ENCODE data around the gene PEX7.

Gene PEX7

DNA sequence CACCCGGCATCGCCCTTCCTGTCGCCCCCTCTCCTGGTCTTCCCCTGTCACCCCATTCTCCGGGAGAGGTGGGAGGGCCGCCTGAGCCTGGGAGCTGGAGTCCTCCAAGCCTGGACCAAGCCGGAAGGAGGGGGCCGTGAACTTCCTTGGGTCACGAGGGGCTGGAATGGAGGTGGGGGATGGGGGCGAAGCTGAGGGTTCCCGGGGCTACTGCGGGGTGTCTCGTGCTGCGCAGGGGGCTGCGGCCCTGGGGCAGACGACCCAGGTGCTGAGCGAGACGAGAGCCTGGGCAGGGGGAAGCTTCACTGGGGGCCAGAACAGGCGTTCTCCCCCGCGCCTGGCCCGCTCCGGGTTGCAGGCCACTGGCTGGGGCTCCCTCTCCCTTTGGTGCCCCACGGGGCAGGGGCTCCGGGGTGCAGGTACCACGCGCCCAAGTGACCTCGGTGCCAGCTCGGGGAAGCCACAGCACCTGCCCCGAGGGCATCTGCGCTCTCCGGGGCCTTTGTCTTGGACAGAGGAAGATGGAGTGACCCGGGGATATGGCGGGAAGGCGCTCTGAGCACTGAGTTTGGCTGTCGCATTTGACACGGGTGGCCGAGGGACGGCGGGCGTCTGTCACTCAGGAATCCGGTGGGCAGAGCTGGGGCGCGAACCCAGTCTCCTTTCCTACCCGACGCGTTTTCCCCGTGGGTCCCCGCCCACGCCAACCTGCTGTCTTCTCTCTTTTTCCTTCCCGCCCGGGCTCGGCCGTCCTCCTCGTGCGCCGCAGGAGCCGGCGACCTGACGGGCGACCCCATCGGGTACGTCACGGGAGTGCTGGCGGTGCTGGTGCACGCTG, 100.9 kb downstream of the PEX7 start:
- Histone ChIP-seq H3K4me3 (replicated peaks; ENCODE audit: insufficient read depth, low read length) (no peak overlapping the region), H3K27me3 (ENCODE audit: insufficient read depth, poor library complexity, severe bottlenecking) (peaks cover 54% of the 10 kb centered on the region), H3K27ac (replicated peaks) (no peak overlapping the region)
- no peak for TF ChIP-seq GABPA (IDR thresholded peaks at IDR 0.05; ENCODE audit: low read depth)
- TF ChIP-seq, protein P1, sequence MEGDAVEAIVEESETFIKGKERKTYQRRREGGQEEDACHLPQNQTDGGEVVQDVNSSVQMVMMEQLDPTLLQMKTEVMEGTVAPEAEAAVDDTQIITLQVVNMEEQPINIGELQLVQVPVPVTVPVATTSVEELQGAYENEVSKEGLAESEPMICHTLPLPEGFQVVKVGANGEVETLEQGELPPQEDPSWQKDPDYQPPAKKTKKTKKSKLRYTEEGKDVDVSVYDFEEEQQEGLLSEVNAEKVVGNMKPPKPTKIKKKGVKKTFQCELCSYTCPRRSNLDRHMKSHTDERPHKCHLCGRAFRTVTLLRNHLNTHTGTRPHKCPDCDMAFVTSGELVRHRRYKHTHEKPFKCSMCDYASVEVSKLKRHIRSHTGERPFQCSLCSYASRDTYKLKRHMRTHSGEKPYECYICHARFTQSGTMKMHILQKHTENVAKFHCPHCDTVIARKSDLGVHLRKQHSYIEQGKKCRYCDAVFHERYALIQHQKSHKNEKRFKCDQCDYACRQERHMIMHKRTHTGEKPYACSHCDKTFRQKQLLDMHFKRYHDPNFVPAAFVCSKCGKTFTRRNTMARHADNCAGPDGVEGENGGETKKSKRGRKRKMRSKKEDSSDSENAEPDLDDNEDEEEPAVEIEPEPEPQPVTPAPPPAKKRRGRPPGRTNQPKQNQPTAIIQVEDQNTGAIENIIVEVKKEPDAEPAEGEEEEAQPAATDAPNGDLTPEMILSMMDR (IDR thresholded peaks at IDR 0.05; ENCODE audit: insufficient read depth, low read length): no peak
- TF ChIP-seq POLR2AphosphoS5 (IDR thresholded peaks at IDR 0.05; ENCODE audit: low read depth): no peak
- TF ChIP-seq SPI1 (IDR thresholded peaks at IDR 0.05; ENCODE audit: borderline replicate concordance, low read depth): no peak
- TF ChIP-seq, protein P2, sequence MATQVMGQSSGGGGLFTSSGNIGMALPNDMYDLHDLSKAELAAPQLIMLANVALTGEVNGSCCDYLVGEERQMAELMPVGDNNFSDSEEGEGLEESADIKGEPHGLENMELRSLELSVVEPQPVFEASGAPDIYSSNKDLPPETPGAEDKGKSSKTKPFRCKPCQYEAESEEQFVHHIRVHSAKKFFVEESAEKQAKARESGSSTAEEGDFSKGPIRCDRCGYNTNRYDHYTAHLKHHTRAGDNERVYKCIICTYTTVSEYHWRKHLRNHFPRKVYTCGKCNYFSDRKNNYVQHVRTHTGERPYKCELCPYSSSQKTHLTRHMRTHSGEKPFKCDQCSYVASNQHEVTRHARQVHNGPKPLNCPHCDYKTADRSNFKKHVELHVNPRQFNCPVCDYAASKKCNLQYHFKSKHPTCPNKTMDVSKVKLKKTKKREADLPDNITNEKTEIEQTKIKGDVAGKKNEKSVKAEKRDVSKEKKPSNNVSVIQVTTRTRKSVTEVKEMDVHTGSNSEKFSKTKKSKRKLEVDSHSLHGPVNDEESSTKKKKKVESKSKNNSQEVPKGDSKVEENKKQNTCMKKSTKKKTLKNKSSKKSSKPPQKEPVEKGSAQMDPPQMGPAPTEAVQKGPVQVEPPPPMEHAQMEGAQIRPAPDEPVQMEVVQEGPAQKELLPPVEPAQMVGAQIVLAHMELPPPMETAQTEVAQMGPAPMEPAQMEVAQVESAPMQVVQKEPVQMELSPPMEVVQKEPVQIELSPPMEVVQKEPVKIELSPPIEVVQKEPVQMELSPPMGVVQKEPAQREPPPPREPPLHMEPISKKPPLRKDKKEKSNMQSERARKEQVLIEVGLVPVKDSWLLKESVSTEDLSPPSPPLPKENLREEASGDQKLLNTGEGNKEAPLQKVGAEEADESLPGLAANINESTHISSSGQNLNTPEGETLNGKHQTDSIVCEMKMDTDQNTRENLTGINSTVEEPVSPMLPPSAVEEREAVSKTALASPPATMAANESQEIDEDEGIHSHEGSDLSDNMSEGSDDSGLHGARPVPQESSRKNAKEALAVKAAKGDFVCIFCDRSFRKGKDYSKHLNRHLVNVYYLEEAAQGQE (IDR thresholded peaks at IDR 0.05; ENCODE audit: insufficient replicate concordance, low read depth): no peak
- DNase-seq (ENCODE audit: low read depth in 1 of 2, low spot score in 1 of 2): no peak

DNA sequence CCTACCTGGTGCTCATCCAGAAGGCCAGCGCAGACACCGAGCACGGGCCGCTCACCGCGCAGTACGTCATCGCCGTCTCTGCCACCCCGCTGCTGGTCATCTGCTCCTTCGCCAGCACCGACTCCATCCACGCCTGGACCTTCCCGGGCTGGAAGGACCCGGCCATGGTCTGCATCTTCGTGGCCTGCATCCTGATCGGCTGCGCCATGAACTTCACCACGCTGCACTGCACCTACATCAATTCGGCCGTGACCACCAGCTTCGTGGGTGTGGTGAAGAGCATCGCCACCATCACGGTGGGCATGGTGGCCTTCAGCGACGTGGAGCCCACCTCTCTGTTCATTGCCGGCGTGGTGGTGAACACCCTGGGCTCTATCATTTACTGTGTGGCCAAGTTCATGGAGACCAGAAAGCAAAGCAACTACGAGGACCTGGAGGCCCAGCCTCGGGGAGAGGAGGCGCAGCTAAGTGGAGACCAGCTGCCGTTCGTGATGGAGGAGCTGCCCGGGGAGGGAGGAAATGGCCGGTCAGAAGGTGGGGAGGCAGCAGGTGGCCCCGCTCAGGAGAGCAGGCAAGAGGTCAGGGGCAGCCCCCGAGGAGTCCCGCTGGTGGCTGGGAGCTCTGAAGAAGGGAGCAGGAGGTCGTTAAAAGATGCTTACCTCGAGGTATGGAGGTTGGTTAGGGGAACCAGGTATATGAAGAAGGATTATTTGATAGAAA, 101.7 kb downstream of the PEX7 start:
- no peak for DNase-seq (ENCODE audit: low read depth in 1 of 2, low spot score in 1 of 2)
- TF ChIP-seq POLR2AphosphoS5 (IDR thresholded peaks at IDR 0.05; ENCODE audit: low read depth) (no peak), GABPA (IDR thresholded peaks at IDR 0.05; ENCODE audit: low read depth) (no peak), SPI1 (IDR thresholded peaks at IDR 0.05; ENCODE audit: borderline replicate concordance, low read depth) (no peak)
- TF ChIP-seq, protein P1 (IDR thresholded peaks at IDR 0.05; ENCODE audit: insufficient read depth, low read length): no peak
- TF ChIP-seq, protein P2 (IDR thresholded peaks at IDR 0.05; ENCODE audit: insufficient replicate concordance, low read depth): no peak
- Histone ChIP-seq H3K4me3 (replicated peaks; ENCODE audit: insufficient read depth, low read length) (no peak overlapping the region), H3K27ac (replicated peaks) (no peak overlapping the region), H3K27me3 (ENCODE audit: insufficient read depth, poor library complexity, severe bottlenecking) (peaks cover 48% of the 10 kb centered on the region)

DNA sequence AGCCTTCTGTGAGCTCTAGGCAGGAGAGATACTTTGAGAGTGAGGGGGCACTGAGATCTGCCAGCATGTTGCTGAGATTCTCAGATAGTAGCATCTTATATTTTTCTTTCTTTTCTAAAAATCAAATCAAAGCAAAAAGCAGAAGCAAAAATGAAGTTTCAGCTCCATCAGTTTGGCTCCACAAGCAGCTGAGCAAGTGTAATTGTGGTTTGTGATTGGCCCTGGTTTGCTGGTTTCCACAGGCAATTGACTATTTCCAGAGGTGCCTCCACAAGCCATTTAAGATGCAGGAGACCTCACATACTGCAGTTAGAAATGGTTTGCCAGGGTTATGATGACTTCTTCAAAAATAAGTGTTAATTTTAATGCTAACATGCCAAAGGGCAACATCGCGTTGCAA, 104.0 kb downstream of the PEX7 start:
- no peak for DNase-seq (ENCODE audit: low read depth in 1 of 2, low spot score in 1 of 2)
- H3K27me3 ChIP-seq (ENCODE audit: insufficient read depth, poor library complexity, severe bottlenecking): peaks cover 38% of the 10 kb centered on the region
- H3K27ac ChIP-seq (replicated peaks): no peak overlapping the region
- TF ChIP-seq, protein P1 (IDR thresholded peaks at IDR 0.05; ENCODE audit: insufficient read depth, low read length): no peak
- TF ChIP-seq POLR2AphosphoS5 (IDR thresholded peaks at IDR 0.05; ENCODE audit: low read depth) (no peak), SPI1 (IDR thresholded peaks at IDR 0.05; ENCODE audit: borderline replicate concordance, low read depth) (no peak), GABPA (IDR thresholded peaks at IDR 0.05; ENCODE audit: low read depth) (no peak)
- TF ChIP-seq, protein P2 (IDR thresholded peaks at IDR 0.05; ENCODE audit: insufficient replicate concordance, low read depth): no peak
- no peak overlapping the region for H3K4me3 ChIP-seq (replicated peaks; ENCODE audit: insufficient read depth, low read length)
